Small intestine (tissue), 7 donors: ENCODE results near the gene KIR3DL1. TPM values are rescaled to one million over a fixed set of nuclear protein-coding genes. Genes with fewer than 3 reads are reported as not detected.
"Not testable (repeated sequence)": the region's sequence is repeated elsewhere in the genome, so short reads cannot be mapped to it uniquely, and the experiment has no call there.

ENCODE experiments used
- DNase-seq, 2 donors: peaks; one replicate each; pipeline versions ENCODE4 v3.0.0 to v3.0.0-alpha.2; 2013
- FAIRE-seq: peaks from 2 replicates; lab custom pipeline; 2012; peaks lifted over from hg19 to GRCh38; lab: Jason Lieb, UNC
- H3K27ac ChIP-seq, 3 donors: one replicate each; pipeline ENCODE4 v1.5.1; 2013; ENCODE audit warnings: low read length in 2 of 3, mild to moderate bottlenecking in 2 of 3, control low read depth in 1 of 3, inconsistent platforms in 1 of 3, low read depth in 1 of 3, moderate library complexity in 1 of 3
- H3K27me3 ChIP-seq, 3 donors: one replicate each; pipeline ENCODE4 v1.6.1; 2013; ENCODE audit warnings: low read length in 3 of 3, inconsistent platforms in 1 of 3; ENCODE audit not compliant: control insufficient read depth in 3 of 3, insufficient read depth in 3 of 3
- H3K36me3 ChIP-seq, 3 donors: one replicate each; pipeline ENCODE4 v1.6.1; 2013; ENCODE audit warnings: low read length in 3 of 3, inconsistent platforms in 1 of 3, low read depth in 1 of 3, mild to moderate bottlenecking in 1 of 3, moderate library complexity in 1 of 3; ENCODE audit not compliant: control insufficient read depth in 3 of 3, insufficient read depth in 2 of 3
- H3K4me1 ChIP-seq, 3 donors: one replicate each; pipeline ENCODE4 v1.6.1; 2013; ENCODE audit warnings: low read length in 2 of 3, inconsistent platforms in 1 of 3, low read depth in 1 of 3, mild to moderate bottlenecking in 1 of 3, moderate library complexity in 1 of 3; ENCODE audit not compliant: control insufficient read depth in 3 of 3, insufficient read depth in 2 of 3
- H3K4me3 ChIP-seq, 3 donors: one replicate each; pipeline ENCODE4 v1.5.1; 2013; ENCODE audit warnings: low read length in 3 of 3, control low read depth in 1 of 3, inconsistent platforms in 1 of 3, low read depth in 1 of 3, mild to moderate bottlenecking in 1 of 3, moderate library complexity in 1 of 3
- H3K9me3 ChIP-seq, 2 donors: one replicate each; pipeline ENCODE4 v1.6.1; 2013; ENCODE audit warnings: low read depth in 1 of 2, low read length in 1 of 2; ENCODE audit not compliant: control insufficient read depth in 2 of 2, insufficient read depth in 1 of 2
- WGBS, 3 donors: extraction: QIAGEN DNeasy Blood & Tissue Kit; methylation state at CpG; one replicate each; pipeline ENCODE4 v1.1.7; 2013; 5-methylcytosine and 5-hydroxymethylcytosine counted together
- polyA plus RNA-seq, 4 donors: library from polyadenylated mRNA; stranded (reverse) in 3 of 4; unstranded in 1 of 4; fragments of 200-250 nt in 3 of 4; fragments of 120-200 nt in 1 of 4; gene quantifications; one replicate each; pipeline versions ENCODE4 v1.2.1 to v1.2.3, GENCODE V29; 2013
- donor health status: healthy with polysubstance abuse.
- donor health status: control.
- donor health status: control.
- donor health status: Bipolar disorder and iron deficiency.
- donor health status: healthy.

KIR3DL1 gene
- polyA plus RNA-seq, 4 donors = 0.04 TPM; not detected in 3

DNA sequence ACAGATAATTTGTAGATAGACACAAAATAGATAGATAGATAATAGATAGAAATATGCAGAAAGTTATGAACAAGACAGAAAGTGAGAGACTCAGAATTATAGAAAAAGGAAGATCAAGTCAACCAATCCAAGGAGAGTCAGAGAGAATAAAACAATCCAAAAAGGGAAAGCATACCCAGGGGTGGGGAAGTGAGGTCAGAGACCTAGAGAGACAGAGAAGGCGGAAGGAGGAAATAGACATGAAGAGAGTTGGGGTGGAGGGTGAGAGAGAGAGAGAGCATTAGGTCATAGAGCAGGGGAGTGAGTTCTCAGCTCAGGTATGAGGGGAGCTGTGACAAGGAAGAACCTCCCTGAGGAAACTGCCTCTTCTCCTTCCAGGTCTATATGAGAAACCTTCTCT, 39.0 kb downstream of the KIR3DL1 start:
- not testable (repeated sequence) for H3K9me3 ChIP-seq, DNase-seq, H3K4me1 ChIP-seq, H3K27me3 ChIP-seq, H3K4me3 ChIP-seq, FAIRE-seq, H3K36me3 ChIP-seq, H3K27ac ChIP-seq
- 53 to 100% (median 56%) methylated on average over 1 of the region's 1 CpG for WGBS, 3 donors

DNA sequence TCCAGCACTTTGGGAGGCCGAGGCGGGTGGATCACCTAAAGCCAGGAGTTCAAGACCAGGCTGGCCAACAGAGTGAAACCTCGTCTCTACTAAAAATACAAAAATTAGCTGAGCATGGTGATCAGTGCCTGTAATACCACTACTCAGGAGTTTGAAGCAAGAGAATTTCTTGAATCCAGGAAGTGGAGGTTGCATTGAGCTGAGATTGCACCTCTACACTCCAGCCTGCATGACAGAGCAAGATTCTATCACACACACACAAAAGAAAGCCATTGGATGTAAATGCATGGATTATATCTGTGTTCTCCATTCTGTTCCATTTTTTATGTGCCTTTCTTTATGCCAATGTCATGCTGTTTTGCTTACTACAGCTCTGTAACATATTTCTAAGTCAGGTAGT, 42.2 kb downstream of the KIR3DL1 start:
- H3K4me1 ChIP-seq, H3K36me3 ChIP-seq, H3K27me3 ChIP-seq, H3K9me3 ChIP-seq, DNase-seq, FAIRE-seq, H3K4me3 ChIP-seq, H3K27ac ChIP-seq: not testable (repeated sequence)
- 60 to 87% (median 70%) methylated on average over 1 to 3 of the region's 3 CpGs for WGBS, 3 donors

DNA sequence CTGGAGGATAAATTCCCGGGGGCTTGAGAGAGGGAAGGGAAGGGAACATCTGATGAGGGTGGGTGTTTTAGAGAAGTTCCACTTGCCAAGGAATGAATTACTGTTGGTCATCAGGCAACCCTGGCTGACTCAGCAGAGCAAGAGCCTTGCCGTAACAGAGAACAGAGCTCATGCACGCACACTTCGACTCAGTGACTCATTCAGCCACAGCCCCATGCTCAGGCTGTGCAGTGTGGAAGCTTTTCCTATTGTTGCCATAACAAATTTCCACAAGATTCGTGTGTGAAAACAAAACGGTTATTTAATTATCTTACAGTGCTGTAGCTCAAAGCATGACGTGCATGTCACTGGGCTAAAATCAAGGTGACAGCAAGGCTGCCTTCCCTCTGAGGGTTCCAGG, 43.2 kb downstream of the KIR3DL1 start:
- H3K4me1 ChIP-seq, H3K36me3 ChIP-seq, H3K9me3 ChIP-seq, H3K27ac ChIP-seq, H3K4me3 ChIP-seq, H3K27me3 ChIP-seq, DNase-seq, FAIRE-seq: not testable (repeated sequence)
- 75 to 81% (median 78%) methylated on average over 7 of the region's 7 CpGs for WGBS, 3 donors

DNA sequence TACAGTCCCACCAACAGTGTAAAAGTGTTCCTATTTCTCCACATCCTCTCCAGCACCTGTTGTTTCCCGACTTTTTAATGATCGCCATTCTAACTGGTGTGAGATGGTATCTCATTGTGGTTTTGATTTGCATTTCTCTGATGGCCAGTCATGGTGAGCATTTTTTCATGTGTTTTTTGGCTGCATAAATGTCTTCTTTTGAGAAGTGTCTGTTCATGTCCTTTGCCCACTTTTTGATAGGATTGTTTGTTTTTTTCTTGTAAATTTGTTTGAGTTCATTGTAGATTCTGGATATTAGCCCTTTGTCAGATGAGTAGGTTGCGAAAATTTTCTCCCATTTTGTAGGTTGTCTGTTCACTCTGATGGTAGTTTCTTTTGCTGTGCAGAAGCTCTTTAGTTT, 47.2 kb downstream of the KIR3DL1 start:
- not testable (repeated sequence) for H3K4me1 ChIP-seq, H3K9me3 ChIP-seq, H3K36me3 ChIP-seq, H3K27me3 ChIP-seq, H3K27ac ChIP-seq, H3K4me3 ChIP-seq, DNase-seq, FAIRE-seq
- 100% methylated on average over 2 of the region's 3 CpGs; no CpG with 5 or more reads in 2 of the 3 donors for WGBS, 3 donors

DNA sequence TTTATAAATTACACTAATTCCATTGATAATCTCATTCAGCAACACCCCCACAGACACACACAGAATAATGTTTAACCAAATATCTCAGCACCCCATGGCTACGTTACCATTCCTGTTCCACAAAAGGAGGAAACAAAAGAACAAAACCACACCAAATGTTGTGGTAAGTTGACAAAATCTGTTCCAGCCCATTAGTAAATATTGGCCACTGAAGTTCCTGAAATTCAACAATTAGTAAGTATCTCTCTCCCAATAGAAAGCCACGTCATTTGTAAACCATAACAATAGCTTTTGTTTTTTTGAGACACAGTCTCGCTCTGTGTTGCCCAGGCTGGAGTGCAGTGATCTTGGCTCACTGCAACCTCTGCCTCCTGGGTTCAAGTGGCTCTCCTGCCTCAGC, 55.4 kb downstream of the KIR3DL1 start:
- 39 to 61% (median 46%) methylated on average over 3 of the region's 3 CpGs for WGBS, 3 donors
- no peak for FAIRE-seq
- Histone ChIP-seq H3K4me1 (no peaks in the 10 kb centered on the region), H3K27ac (no peak overlapping the region), H3K27me3 (no peaks in the 10 kb centered on the region), H3K36me3 (no peaks in the 10 kb centered on the region), H3K9me3 (no peaks in the 10 kb centered on the region), H3K4me3 (no peak overlapping the region)
- no peak for DNase-seq

DNA sequence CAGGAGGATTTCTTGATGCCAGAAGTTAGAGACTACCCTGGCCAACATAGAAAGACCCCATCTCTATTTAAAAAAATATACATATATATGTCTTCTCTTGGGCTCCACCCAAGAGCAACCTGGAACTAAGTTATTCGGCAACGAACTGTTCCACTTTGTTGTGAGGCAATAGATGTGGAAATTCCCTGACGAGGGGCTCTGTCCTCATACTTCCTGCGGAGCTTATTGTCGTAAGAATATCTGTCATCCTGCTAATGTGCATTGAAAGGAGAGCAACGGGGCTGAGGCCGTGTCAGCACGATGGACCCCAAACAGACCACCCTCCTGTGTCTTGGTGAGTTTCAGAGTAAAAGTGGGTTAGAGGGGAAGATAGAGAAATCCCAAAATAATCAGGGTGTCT, 57.7 kb downstream of the KIR3DL1 start, which contains the start of gene FCAR:
FCAR (plus strand) TSS at position 246 of the 400 bp plus-strand sequence; CDS start at position 301, 55 bp downstream.
- Histone ChIP-seq H3K4me1 (no peaks in the 10 kb centered on the region), H3K36me3 (no peaks in the 10 kb centered on the region), H3K4me3 (no peak within 1 kb of the TSS), H3K27me3 (no peaks in the 10 kb centered on the region), H3K27ac (no peak within 1 kb of the TSS), H3K9me3 (no peaks in the 10 kb centered on the region)
- 75 to 89% (median 81%) methylated on average over 8 of the region's 8 CpGs for whole genome bisulfite sequencing, 3 donors
- DNase-seq (no peak), FAIRE-seq (no peak)

DNA sequence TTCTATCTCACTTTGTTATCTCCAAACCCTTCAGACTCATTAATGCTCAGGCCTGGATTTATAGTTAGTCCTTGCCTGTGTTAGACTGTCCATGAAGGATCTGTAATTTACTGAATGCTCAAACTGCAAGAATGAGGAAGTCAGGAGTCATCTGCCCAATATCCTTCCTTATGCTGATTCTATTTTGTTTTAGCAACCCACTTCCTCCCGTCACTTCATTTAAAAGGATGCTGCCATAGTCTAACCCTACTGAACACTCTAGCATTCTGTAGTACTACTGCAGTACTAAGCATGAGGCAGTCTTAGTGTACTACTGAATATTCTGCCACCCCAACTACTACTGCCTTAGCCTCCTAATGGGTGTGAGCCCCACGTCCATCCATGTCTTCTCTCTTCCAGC, 59.2 kb downstream of the KIR3DL1 start:
- Histone ChIP-seq H3K36me3 (no peaks in the 10 kb centered on the region), H3K9me3 (no peaks in the 10 kb centered on the region), H3K27me3 (no peaks in the 10 kb centered on the region), H3K4me1 (no peaks in the 10 kb centered on the region), H3K4me3 (no peak overlapping the region), H3K27ac (no peak overlapping the region)
- FAIRE-seq (no peak), DNase-seq (no peak)
- WGBS, 3 donors = 51 to 58% (median 53%) methylated on average over 2 of the region's 2 CpGs

DNA sequence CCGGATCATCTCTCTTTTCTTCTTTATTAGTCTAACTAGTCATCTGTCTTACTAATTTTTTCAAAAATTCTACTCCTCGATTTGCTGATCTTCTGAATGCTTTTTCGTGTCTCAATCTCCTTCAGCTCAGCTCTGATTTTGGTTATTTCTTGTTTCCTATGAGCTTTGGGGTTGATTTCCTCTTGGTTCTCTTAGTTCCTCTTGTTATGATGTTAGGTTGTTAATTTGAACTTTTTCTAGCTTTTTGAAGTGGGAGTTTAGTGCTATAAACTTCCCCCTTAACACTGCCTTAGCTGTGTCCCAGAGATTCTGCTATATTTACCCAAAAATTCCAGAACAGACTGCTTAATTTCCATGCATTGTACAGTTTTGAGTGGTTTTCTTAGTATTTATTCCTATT, 61.2 kb downstream of the KIR3DL1 start:
- WGBS, 3 donors = 51 to 60% (median 55%) methylated on average over 3 of the region's 3 CpGs
- Histone ChIP-seq H3K4me3 (no peak overlapping the region), H3K27ac (no peak overlapping the region), H3K27me3 (peaks cover 0 to 3% (median 0%) of the 10 kb centered on the region in 3 donors), H3K9me3 (no peaks in the 10 kb centered on the region), H3K36me3 (no peaks in the 10 kb centered on the region), H3K4me1 (no peaks in the 10 kb centered on the region)
- FAIRE-seq (no peak), DNase-seq (no peak)
